Esophagus muscularis mucosa (tissue), 3 donors: ENCODE data around the gene CX3CL1.

Experiments used
- CTCF ChIP-seq, 3 experiments: fragments of 200-600 bp in 2 of 3; fragments of 450-650 bp in 1 of 3; sonication (generic) in 2 of 3; IDR thresholded peaks; one replicate each; pipeline ENCODE4 v1.5.1; 2017 to 2019; ENCODE audit warnings: antibody characterized with exemption in 3 of 3, mild to moderate bottlenecking in 2 of 3, moderate library complexity in 1 of 3
- EP300 ChIP-seq: sonication (generic); formaldehyde crosslinking; IDR thresholded peaks from one replicate; pipeline ENCODE4 v1.6.1; 2017; ENCODE audit warnings: antibody characterized with exemption

- no peak for TF ChIP-seq CTCF (IDR thresholded peaks at IDR 0.05)
- TF ChIP-seq EP300, result no peak
Measured at GRCh38 chr16:57391708-57392107, 19.4 kb downstream of the CX3CL1 start.
